Neuronal stem cell (in vitro differentiated cells): ENCODE data around the gene CYTH2.

Experiments used
- DNase-seq: peaks from one replicate; pipeline ENCODE4 v3.0.0-alpha.2; 2013; ENCODE audit warnings: low spot score
- H2AFZ ChIP-seq: one replicate; pipeline ENCODE4 v1.6.1; 2013; ENCODE audit warnings: mild to moderate bottlenecking, low read length, inconsistent platforms
- H2AK5ac ChIP-seq: 2 replicates; pipeline ENCODE4 v1.6.1; 2013; ENCODE audit warnings: low read depth, mild to moderate bottlenecking, inconsistent platforms, low read length, moderate library complexity, mixed read lengths
- H2BK120ac ChIP-seq: 2 replicates; pipeline ENCODE4 v1.6.1; 2013; ENCODE audit warnings: low read depth, mild to moderate bottlenecking, inconsistent platforms, low read length, moderate library complexity, mixed read lengths
- H2BK12ac ChIP-seq: one replicate; pipeline ENCODE4 v1.6.1; 2013; ENCODE audit warnings: low read length, inconsistent platforms
- H2BK15ac ChIP-seq: 2 replicates; pipeline ENCODE4 v1.6.1; 2013; ENCODE audit warnings: mild to moderate bottlenecking, low read length, inconsistent platforms, mixed read lengths
- H2BK5ac ChIP-seq: one replicate; pipeline ENCODE4 v1.6.1; 2013; ENCODE audit warnings: inconsistent platforms, mild to moderate bottlenecking, low read length, moderate library complexity
- H3K14ac ChIP-seq: one replicate; pipeline ENCODE4 v1.6.1; 2013; ENCODE audit warnings: low read length, inconsistent platforms
- H3K18ac ChIP-seq: 2 replicates; pipeline ENCODE4 v1.6.1; 2013; ENCODE audit warnings: low read length, inconsistent platforms
- H3K23ac ChIP-seq: 2 replicates; pipeline ENCODE4 v1.6.1; 2013; ENCODE audit warnings: low read depth, mild to moderate bottlenecking, mixed read lengths, low read length, inconsistent platforms; ENCODE audit not compliant: poor library complexity
- H3K27ac ChIP-seq: replicated peaks from 3 replicates; pipeline ENCODE4 v1.5.1; 2013; ENCODE audit warnings: low read length, inconsistent platforms
- H3K27me3 ChIP-seq, 3 experiments: 2 replicates each; pipeline ENCODE4 v1.6.1; 2013; ENCODE audit warnings: low read length in 3 of 3, mild to moderate bottlenecking in 2 of 3, inconsistent platforms in 1 of 3, low read depth in 1 of 3, mixed read lengths in 1 of 3, moderate library complexity in 1 of 3; ENCODE audit not compliant: control insufficient read depth in 3 of 3, insufficient read depth in 3 of 3
- H3K36me3 ChIP-seq, 2 donors: replicated peaks in 1 of 2; 2 replicates each; pipeline ENCODE4 v1.6.1; 2013; ENCODE audit warnings: low read length in 2 of 2; ENCODE audit not compliant: control insufficient read depth in 2 of 2, insufficient read depth in 2 of 2
- H3K4ac ChIP-seq: 2 replicates; pipeline ENCODE4 v1.6.1; 2013; ENCODE audit warnings: inconsistent platforms, mild to moderate bottlenecking, low read length, moderate library complexity
- H3K4me1 ChIP-seq, 2 donors: 1 replicate in 1 of 2; 2 replicates in 1 of 2; pipeline ENCODE4 v1.6.1; 2013; ENCODE audit warnings: low read length in 2 of 2, low read depth in 1 of 2; ENCODE audit not compliant: control insufficient read depth in 2 of 2, insufficient read depth in 1 of 2
- H3K4me2 ChIP-seq: one replicate; pipeline ENCODE4 v1.6.1; 2013; ENCODE audit warnings: mild to moderate bottlenecking, low read length, inconsistent platforms; ENCODE audit not compliant: insufficient read depth, poor library complexity, severe bottlenecking
- H3K4me3 ChIP-seq, 2 donors: 2 replicates each; pipeline ENCODE4 v1.5.1; 2013; ENCODE audit warnings: low read length in 2 of 2, mild to moderate bottlenecking in 2 of 2, inconsistent platforms in 1 of 2, moderate library complexity in 1 of 2
- H3K79me1 ChIP-seq: one replicate; pipeline ENCODE4 v1.6.1; 2013; ENCODE audit warnings: low read depth, mild to moderate bottlenecking, inconsistent platforms, low read length, moderate library complexity
- H3K9ac ChIP-seq: one replicate; pipeline ENCODE4 v1.6.1; 2013; ENCODE audit warnings: mild to moderate bottlenecking, low read depth, low read length, inconsistent platforms; ENCODE audit not compliant: poor library complexity
- H3K9me3 ChIP-seq, 2 donors: replicated peaks in 1 of 2; 2 replicates each; pipeline versions ENCODE3 to v1.6.1; 2013; ENCODE audit warnings: low read length in 2 of 2, mild to moderate bottlenecking in 2 of 2, inconsistent platforms in 1 of 2, low read depth in 1 of 2, mixed read lengths in 1 of 2, moderate library complexity in 1 of 2; ENCODE audit not compliant: control insufficient read depth in 2 of 2, insufficient read depth in 1 of 2
- H4K8ac ChIP-seq: one replicate; pipeline ENCODE4 v1.6.1; 2013; ENCODE audit warnings: low read depth, mild to moderate bottlenecking, inconsistent platforms, low read length, moderate library complexity
- H4K91ac ChIP-seq: one replicate; pipeline ENCODE4 v1.6.1; 2013; ENCODE audit warnings: low read length, low read depth, mild to moderate bottlenecking, inconsistent platforms; ENCODE audit not compliant: poor library complexity
- WGBS, 2 donors: extraction: QIAGEN DNeasy Blood & Tissue Kit; methylation state at CpG; one replicate each; pipeline ENCODE4 v1.1.7; 2013; ENCODE audit warnings: missing lambda C conversion rate in 2 of 2, mixed read lengths in 1 of 2; ENCODE audit not compliant: insufficient read length in 2 of 2, insufficient replicate concordance in 1 of 2; ENCODE audit errors: extremely low coverage in 2 of 2; 5-methylcytosine and 5-hydroxymethylcytosine counted together

Gene CYTH2

DNA sequence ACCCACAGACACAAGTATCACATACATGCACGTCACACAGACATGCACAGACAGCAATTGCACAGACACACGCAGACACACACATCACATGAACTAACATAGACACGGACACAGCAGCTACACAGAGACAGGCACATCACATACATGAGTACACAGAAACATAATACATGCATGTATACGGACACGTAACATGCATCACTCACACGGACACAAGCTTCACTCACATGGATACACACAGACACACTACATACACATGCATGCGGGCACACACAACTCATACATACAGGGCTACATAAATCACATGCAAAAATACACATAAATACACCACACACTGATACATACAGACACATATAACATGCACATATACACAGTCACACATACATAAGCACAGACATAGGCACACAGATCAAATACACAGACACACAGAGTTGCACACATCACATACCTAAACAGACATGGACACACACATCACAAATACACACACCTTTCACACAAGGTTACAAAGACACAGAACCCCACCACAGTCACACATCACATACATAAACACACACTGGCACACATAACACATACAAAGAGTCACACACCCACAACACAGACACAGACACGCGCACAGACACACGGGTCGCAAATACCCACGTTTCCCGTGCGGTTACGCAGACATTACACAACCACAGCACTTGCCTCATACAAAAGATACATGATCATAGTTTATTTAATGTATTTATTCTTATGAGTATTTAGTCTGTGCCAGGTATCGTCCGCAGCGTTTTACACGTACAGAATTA lies 43.5 kb downstream of the CYTH2 start:
- Histone ChIP-seq H3K23ac (no peak overlapping the region), H3K36me3 (no peaks in the 10 kb centered on the region), H2BK5ac (no peak overlapping the region), H4K8ac (no peak overlapping the region), H3K4me3 (peak overlapping the region in 1 of 2 donors; percentile 4), H3K14ac (peak overlapping the region; percentile 2), H3K27me3 (peaks cover 0 to 18% (median 15%) of the 10 kb centered on the region in 3 experiments), H3K4me1 (peaks cover 4 to 11% of the 10 kb centered on the region in 2 donors), H3K9me3 (no peaks in the 10 kb centered on the region), H3K79me1 (peaks cover 1% of the 10 kb centered on the region), H2AK5ac (no peak overlapping the region), H2BK12ac (no peak overlapping the region), H3K4me2 (no peak overlapping the region), H3K9ac (peak overlapping the region; percentile 5), H3K18ac (no peak overlapping the region), H3K27ac (no peak overlapping the region), H2BK120ac (no peak overlapping the region), H3K4ac (no peak overlapping the region), H4K91ac (peak overlapping the region; percentile 4), H2AFZ (no peak overlapping the region), H2BK15ac (no peak overlapping the region)
- no peak for DNase-seq
- WGBS, 2 donors: no CpG with 5 or more reads among the region's 19 CpGs

DNA sequence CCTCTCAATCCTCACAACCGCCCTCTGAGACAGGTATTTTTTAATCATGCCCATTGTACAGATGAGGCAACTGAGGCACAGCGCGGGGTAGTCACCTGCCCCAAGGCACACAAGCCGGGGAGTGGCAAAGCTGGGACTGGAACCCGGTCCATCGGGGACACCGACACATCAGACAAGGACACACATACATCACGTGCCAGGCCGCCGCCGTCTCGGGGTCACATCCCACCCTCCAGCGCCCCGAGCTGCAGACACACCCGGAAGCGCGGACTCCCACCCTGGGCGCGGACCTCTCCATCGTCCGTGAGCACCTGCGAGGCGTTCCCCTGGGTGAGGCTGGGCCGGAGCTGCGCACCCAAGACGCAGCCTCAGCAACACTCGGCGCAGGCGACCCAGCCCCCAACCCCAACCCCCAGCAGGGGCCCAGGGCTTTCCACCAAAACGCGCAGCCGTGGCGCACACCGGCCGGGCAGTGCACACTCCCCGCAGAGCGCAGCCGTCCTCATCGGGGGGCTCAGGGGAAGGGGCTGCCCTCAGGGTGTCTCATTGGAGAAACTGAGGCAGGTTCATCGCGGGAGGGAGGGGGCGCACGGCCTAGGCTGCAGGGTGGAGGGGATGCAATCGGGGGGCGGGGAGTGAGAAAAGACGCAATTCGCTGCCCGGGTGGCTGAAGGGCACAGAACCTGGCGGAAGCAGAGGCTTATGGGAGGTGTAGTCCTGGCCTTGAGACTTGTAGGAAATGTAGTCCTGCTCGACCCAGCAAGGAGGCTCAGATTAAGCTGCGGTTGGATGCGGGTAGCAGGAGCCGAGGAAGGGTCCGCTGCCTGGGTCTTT lies 44.3 kb downstream of the CYTH2 start:
- H3K27me3 ChIP-seq: peaks cover 0 to 18% (median 15%) of the 10 kb centered on the region in 3 experiments
- H3K4me2 ChIP-seq: peak overlapping the region; percentile 98
- H2AK5ac ChIP-seq: peak overlapping the region; percentile 12
- H3K36me3 ChIP-seq: no peaks in the 10 kb centered on the region
- H4K8ac ChIP-seq: no peak overlapping the region
- peak overlapping the region; percentile 50 to 90 for H3K4me3 ChIP-seq
- H3K14ac ChIP-seq: peak overlapping the region; percentile 47
- H2BK5ac ChIP-seq: peak overlapping the region; percentile 67
- H3K23ac ChIP-seq: peak overlapping the region; percentile 76
- DNase-seq: no peak
- no peak overlapping the region for H4K91ac ChIP-seq
- H3K9me3 ChIP-seq: no peaks in the 10 kb centered on the region
- WGBS, 2 donors: no CpG with 5 or more reads among the region's 54 CpGs
- peak overlapping the region; percentile 98 for H2AFZ ChIP-seq
- no peak overlapping the region for H2BK15ac ChIP-seq
- H3K27ac ChIP-seq: no peak overlapping the region
- peaks cover 4 to 11% of the 10 kb centered on the region in 2 donors for H3K4me1 ChIP-seq
- peak overlapping the region; percentile 92 for H3K9ac ChIP-seq
- no peaks in the 10 kb centered on the region for H3K79me1 ChIP-seq
- no peak overlapping the region for H2BK12ac ChIP-seq
- H2BK120ac ChIP-seq: peak overlapping the region; percentile 24
- no peak overlapping the region for H3K4ac ChIP-seq
- H3K18ac ChIP-seq: peak overlapping the region; percentile 95

DNA sequence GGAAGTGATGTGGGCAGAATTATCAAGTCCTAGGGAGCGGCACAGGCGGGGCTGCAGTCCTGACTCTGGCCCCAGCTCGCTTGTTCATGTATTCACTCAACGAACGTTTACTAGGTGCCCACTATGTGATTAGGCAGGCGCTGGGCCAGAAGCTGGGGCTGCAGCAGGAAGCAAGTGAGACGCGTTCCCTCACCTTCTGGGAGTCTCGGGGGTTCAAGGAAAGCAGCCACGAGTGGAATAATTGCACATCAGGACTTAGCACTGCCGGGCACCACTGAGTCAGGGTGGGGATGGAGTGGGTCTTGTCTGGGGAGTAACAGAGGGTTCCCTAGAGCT lies 44.9 kb downstream of the CYTH2 start:
- Histone ChIP-seq H3K9me3 (no peaks in the 10 kb centered on the region), H3K18ac (peak overlapping the region; percentile 62), H2BK5ac (no peak overlapping the region), H3K4me3 (peak overlapping the region in 1 of 2 donors; percentile 50), H3K36me3 (no peaks in the 10 kb centered on the region), H4K8ac (no peak overlapping the region), H2BK120ac (no peak overlapping the region), H3K23ac (no peak overlapping the region), H3K4ac (no peak overlapping the region), H2BK12ac (no peak overlapping the region), H3K4me1 (peaks cover 4 to 11% of the 10 kb centered on the region in 2 donors), H3K9ac (no peak overlapping the region), H3K27me3 (peaks cover 0 to 18% (median 15%) of the 10 kb centered on the region in 3 experiments), H3K4me2 (peak overlapping the region; percentile 98), H3K27ac (no peak overlapping the region), H2BK15ac (no peak overlapping the region), H2AFZ (peak overlapping the region; percentile 98), H3K14ac (no peak overlapping the region), H4K91ac (no peak overlapping the region), H2AK5ac (no peak overlapping the region), H3K79me1 (no peaks in the 10 kb centered on the region)
- DNase-seq: no peak
- WGBS, 2 donors: no CpG with 5 or more reads among the region's 11 CpGs

DNA sequence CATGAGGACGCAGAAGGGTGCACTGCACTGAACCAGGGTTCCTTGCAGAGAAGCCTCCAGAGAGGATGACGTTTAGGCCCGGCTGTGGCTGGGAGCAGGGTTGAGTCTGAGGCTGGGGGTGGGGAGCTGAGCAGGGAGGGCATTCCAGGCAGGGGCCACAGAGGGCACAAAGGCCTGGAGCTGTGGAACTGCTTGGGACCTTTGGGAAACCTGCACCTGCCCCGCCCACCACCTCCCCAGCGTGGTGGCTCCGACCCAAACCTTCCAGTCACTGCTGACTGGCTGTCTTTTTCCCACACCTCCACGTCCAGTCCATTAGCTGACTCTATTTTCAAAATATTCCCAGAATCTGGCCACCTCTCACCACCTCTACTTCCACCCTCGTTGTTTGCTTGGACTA lies 47.4 kb downstream of the CYTH2 start:
- no peak overlapping the region for H3K27ac ChIP-seq
- H4K91ac ChIP-seq: no peak overlapping the region
- H3K18ac ChIP-seq: no peak overlapping the region
- H3K4me3 ChIP-seq: no peak overlapping the region
- no peak overlapping the region for H2AFZ ChIP-seq
- no peak overlapping the region for H3K14ac ChIP-seq
- no peak overlapping the region for H3K4ac ChIP-seq
- H3K36me3 ChIP-seq: no peaks in the 10 kb centered on the region
- no CpG with 5 or more reads among the region's 8 CpGs for WGBS, 2 donors
- H3K9ac ChIP-seq: no peak overlapping the region
- H2AK5ac ChIP-seq: no peak overlapping the region
- peak overlapping the region; percentile 43 for H2BK5ac ChIP-seq
- H4K8ac ChIP-seq: no peak overlapping the region
- peaks cover 4 to 8% of the 10 kb centered on the region in 2 donors for H3K4me1 ChIP-seq
- H2BK120ac ChIP-seq: no peak overlapping the region
- no peaks in the 10 kb centered on the region for H3K9me3 ChIP-seq
- no peaks in the 10 kb centered on the region for H3K79me1 ChIP-seq
- H3K23ac ChIP-seq: peak overlapping the region; percentile 60
- no peak overlapping the region for H2BK12ac ChIP-seq
- DNase-seq: no peak
- no peak overlapping the region for H2BK15ac ChIP-seq
- peaks cover 0 to 18% (median 14%) of the 10 kb centered on the region in 3 experiments for H3K27me3 ChIP-seq
- H3K4me2 ChIP-seq: no peak overlapping the region
